Upper lobe of right lung (tissue), 1 donor: Measurements from ENCODE around the gene FILIP1L. TPM values are rescaled to one million over a fixed set of nuclear protein-coding genes. Genes with fewer than 3 reads are reported as not detected.

ENCODE experiments used
- ATAC-seq: fragments of 200-7000 bp; cut with Tn5 transposase; one replicate; pipeline ENCODE4 v1.9.1; 2020; ENCODE audit warnings: mild to moderate bottlenecking, moderate library complexity
- DNase-seq: peaks from one replicate; pipeline ENCODE4 v3.0.0-alpha.2; 2020
- H3K27ac ChIP-seq: fragments of 200-600 bp; one replicate; pipeline ENCODE4 v1.8.0; 2022
- H3K27me3 ChIP-seq: fragments of 200-600 bp; one replicate; pipeline ENCODE4 v1.8.0; 2022; ENCODE audit warnings: mild to moderate bottlenecking
- H3K36me3 ChIP-seq: fragments of 200-600 bp; one replicate; pipeline ENCODE4 v1.8.0; 2022
- H3K4me1 ChIP-seq: fragments of 200-600 bp; one replicate; pipeline ENCODE4 v1.8.0; 2022
- H3K4me3 ChIP-seq: fragments of 200-600 bp; one replicate; pipeline ENCODE4 v1.8.0; 2022; ENCODE audit warnings: mild to moderate bottlenecking
- H3K9me3 ChIP-seq: fragments of 200-600 bp; one replicate; pipeline ENCODE4 v1.8.0; 2022
- intact Hi-C: fragments of 100-400 bp; cut with DNase I; formaldehyde crosslinking; loops from one replicate; pipeline ENCODE4 v1.11.0; 2022
- total RNA-seq: library from RNA; stranded (reverse); fragmentation: NEBNext Ultra II Directional; extraction: Animal tissue kit (Norgen Biotek cat#: 25700); gene quantifications from one replicate; pipeline ENCODE4 v1.2.1, GENCODE V29; 2021
- TF ChIP-seq, protein P1 (sequence below): fragments of 200-600 bp; IDR thresholded peaks from one replicate; pipeline ENCODE4 v1.8.0; 2022; ENCODE audit warnings: antibody characterized with exemption
- donor health status: DM: no; HTN: yes; CAD: no; lungs with severe emphysema.

The FILIP1L gene
- total RNA-seq, 1 donor from 2014 or later = 43.2 TPM

DNA sequence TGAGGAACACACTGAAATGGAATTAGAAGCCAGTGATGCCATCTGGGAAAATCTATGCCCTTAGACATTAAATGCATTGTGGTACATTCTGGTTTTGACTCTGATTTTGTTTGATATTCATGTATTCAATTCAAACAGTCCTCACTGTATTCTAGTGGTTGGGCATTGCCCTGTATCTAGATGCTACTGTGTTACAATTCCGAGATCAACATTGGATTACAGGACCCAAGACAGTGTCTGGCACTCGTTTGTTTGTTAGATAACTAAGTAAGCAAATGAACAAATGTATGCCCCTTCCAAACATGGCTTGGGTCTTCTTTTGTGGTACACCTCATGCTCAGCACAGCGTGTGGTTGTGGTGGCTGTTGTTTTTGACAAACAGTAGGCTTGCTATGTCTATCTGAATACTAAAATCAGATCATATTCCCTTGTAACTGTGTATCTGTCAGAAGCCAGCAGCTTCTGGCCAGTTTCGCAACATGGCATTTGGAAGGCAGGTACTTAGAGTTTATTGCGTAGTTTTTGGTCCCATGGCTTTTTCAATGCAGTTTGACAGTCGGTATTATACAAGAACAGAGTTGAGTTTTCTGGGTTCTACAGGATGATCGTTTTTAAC lies 5.7 kb downstream of the FILIP1L start:
- DNase-seq (no peak), ATAC-seq (no peak)
- Histone ChIP-seq H3K9me3 (no peaks in the 10 kb centered on the region), H3K4me3 (no peak overlapping the region), H3K4me1 (peaks cover 11% of the 10 kb centered on the region), H3K27me3 (no peaks in the 10 kb centered on the region), H3K36me3 (no peaks in the 10 kb centered on the region), H3K27ac (no peak overlapping the region)
- intact Hi-C loops = no loop called here
- TF ChIP-seq, protein P1, sequence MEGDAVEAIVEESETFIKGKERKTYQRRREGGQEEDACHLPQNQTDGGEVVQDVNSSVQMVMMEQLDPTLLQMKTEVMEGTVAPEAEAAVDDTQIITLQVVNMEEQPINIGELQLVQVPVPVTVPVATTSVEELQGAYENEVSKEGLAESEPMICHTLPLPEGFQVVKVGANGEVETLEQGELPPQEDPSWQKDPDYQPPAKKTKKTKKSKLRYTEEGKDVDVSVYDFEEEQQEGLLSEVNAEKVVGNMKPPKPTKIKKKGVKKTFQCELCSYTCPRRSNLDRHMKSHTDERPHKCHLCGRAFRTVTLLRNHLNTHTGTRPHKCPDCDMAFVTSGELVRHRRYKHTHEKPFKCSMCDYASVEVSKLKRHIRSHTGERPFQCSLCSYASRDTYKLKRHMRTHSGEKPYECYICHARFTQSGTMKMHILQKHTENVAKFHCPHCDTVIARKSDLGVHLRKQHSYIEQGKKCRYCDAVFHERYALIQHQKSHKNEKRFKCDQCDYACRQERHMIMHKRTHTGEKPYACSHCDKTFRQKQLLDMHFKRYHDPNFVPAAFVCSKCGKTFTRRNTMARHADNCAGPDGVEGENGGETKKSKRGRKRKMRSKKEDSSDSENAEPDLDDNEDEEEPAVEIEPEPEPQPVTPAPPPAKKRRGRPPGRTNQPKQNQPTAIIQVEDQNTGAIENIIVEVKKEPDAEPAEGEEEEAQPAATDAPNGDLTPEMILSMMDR = no peak

DNA sequence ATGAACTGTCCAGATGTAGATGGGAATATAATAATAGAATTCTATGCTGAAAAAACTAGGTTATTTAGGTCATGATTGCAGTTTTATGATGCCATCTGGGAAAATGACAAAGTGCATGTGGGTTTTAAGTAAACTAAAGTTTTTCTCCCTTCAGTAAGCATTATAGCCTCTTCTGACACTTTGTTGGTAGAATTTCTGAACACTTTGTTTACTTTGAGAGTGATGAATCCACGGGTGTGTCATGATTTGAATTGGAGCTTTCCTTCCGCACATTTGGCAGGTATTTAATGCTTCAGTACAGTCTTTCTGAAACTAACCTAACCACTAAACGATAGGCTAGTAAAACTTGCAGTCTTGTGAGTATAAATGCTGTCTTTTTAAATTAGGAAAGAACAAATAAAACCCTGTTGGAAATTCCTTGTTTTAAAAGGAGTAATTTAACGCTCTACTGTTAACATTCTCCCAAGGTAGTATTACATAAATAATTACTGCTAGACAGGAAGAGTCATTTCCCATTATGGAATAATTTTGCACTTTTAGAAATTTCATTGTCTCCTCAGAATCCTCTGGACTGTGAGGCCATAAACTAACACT lies 7.0 kb downstream of the FILIP1L start:
- intact Hi-C loops = no loop called here
- H3K27me3 ChIP-seq = no peaks in the 10 kb centered on the region
- H3K4me1 ChIP-seq = peaks cover 11% of the 10 kb centered on the region
- DNase-seq (no peak), ATAC-seq (no peak)
- H3K9me3 ChIP-seq = no peaks in the 10 kb centered on the region
- no peaks in the 10 kb centered on the region for H3K36me3 ChIP-seq
- TF ChIP-seq, protein P1 = no peak
- H3K27ac ChIP-seq = no peak overlapping the region
- H3K4me3 ChIP-seq = no peak overlapping the region

DNA sequence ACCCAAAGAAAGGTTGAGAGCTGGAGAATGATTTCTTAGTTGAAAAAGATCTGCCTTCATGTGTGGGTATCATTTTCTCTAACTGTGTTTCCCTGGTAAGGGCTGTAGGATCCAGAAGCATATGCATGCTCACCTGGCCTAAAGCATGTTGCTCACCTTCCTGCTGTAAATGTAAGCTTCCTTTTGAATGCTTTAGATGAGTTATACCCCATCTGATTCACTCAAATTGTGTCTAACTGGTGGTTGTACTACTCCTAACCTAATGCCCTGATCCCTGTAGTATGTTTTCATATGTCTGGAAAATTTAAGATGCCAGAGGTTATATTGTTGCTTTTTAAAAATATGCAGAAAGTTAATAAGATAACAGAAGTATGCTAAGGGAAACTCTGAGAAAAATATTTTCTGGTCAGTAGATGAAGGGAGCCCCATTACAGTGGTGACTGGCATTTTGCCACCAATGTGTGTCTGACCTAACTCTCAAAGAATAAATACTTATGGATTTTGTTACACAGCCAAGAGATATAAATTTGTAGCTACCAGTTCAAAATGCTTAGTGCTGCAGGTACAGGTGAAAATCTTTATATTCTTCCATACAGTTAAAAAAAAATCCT lies 7.7 kb downstream of the FILIP1L start:
- no peak for DNase-seq
- Histone ChIP-seq H3K4me3 (no peak overlapping the region), H3K36me3 (no peaks in the 10 kb centered on the region), H3K9me3 (no peaks in the 10 kb centered on the region), H3K4me1 (peaks cover 11% of the 10 kb centered on the region), H3K27ac (no peak overlapping the region), H3K27me3 (no peaks in the 10 kb centered on the region)
- TF ChIP-seq, protein P1 = no peak
- intact Hi-C loops = no loop called here
- ATAC-seq = no peak

DNA sequence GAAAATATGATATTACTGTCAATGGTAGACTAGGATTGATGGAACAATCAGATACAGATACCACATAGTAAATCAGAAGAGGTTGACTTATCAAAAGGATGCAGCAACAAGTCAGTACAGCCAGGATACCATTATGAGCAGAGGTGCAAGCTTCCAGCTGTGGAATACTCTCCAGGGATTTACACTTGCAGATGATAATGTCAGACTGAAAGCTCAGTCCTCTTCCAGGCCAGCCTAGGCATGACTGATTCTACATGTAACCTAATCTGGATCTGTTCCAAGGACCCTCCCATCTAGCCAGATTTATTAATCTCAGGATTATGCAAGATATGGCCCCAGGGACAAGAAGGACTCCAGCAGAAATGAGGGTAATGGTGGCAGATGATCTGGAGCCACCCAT lies 8.2 kb downstream of the FILIP1L start:
- H3K36me3 ChIP-seq = no peaks in the 10 kb centered on the region
- H3K27me3 ChIP-seq = no peaks in the 10 kb centered on the region
- intact Hi-C loops = no loop called here
- no peak for ATAC-seq
- no peak overlapping the region for H3K4me3 ChIP-seq
- peaks cover 11% of the 10 kb centered on the region for H3K4me1 ChIP-seq
- DNase-seq = no peak
- TF ChIP-seq, protein P1 = no peak
- H3K27ac ChIP-seq = no peak overlapping the region
- H3K9me3 ChIP-seq = no peaks in the 10 kb centered on the region

DNA sequence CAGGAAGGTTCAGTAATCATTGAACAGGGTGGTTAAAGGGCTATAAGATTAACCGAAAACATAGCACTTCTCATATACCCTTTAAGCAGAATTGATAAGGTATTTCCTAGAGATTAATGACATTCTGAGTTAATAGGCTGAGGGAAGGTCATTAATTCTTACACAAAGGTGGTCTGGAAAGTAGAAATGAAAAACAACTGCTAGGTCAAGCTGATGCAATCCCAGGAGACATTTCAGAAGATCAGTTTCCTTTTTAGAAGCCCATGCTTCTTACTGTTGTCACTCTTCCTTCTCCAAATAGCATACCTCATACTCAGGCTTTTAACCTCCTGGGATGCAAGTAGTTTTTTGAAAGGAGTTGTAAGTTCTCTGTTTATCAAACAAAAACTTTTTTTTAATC lies 8.8 kb downstream of the FILIP1L start:
- ATAC-seq = no peak
- Histone ChIP-seq H3K4me1 (peaks cover 11% of the 10 kb centered on the region), H3K27me3 (no peaks in the 10 kb centered on the region), H3K36me3 (no peaks in the 10 kb centered on the region), H3K9me3 (no peaks in the 10 kb centered on the region), H3K4me3 (no peak overlapping the region), H3K27ac (no peak overlapping the region)
- TF ChIP-seq, protein P1 = no peak
- intact Hi-C loops = no loop called here
- DNase-seq = no peak
